Embryonic facial prominence (tissue), 1 donor: ENCODE data around the gene LSM14A.
"Not testable (repeated sequence)": the region's sequence is repeated elsewhere in the genome, so short reads cannot be mapped to it uniquely, and the experiment has no call there.

ENCODE experiments used
- DNase-seq: peaks from one replicate; pipeline ENCODE4 v3.0.0-alpha.2; 2016; ENCODE audit errors: extremely low spot score

The LSM14A gene

GRCh38 chr19:34171877-34172660, at the start of gene LSM14A:
Gene LSM14A (plus strand): TSS chr19:34172504. CDS start chr19:34172643, 139 bp downstream.
- peak; percentile 72 for DNase-seq

- DNase-seq: no peak
Observed at GRCh38 chr19:34124828-34125227, 47.5 kb upstream of the LSM14A start.

GRCh38 chr19:34126966-34127365, 45.3 kb upstream of the LSM14A start:
- no peak for DNase-seq

- no peak for DNase-seq
Observed at GRCh38 chr19:34127684-34128189, 44.6 kb upstream of the LSM14A start.

- DNase-seq: no peak
Observed at GRCh38 chr19:34128558-34129250, 43.6 kb upstream of the LSM14A start.

- DNase-seq: no peak
Observed at GRCh38 chr19:34131100-34131499, 41.2 kb upstream of the LSM14A start.

GRCh38 chr19:34132145-34132544, 40.2 kb upstream of the LSM14A start:
- not testable (repeated sequence) for DNase-seq

- not testable (repeated sequence) for DNase-seq
Observed at GRCh38 chr19:34132706-34133105, 39.6 kb upstream of the LSM14A start.

- DNase-seq: peak; percentile 20
Observed at GRCh38 chr19:34134190-34135053, 37.9 kb upstream of the LSM14A start.

- no peak for DNase-seq
Observed at GRCh38 chr19:34135054-34135800, 37.1 kb upstream of the LSM14A start.

- DNase-seq: no peak
Observed at GRCh38 chr19:34135821-34136611, 36.3 kb upstream of the LSM14A start.

- DNase-seq: no peak
Observed at GRCh38 chr19:34141025-34141424, 31.3 kb upstream of the LSM14A start.

GRCh38 chr19:34142440-34142839, 29.9 kb upstream of the LSM14A start:
- DNase-seq: no peak

- no peak for DNase-seq
Observed at GRCh38 chr19:34145741-34146202, 26.5 kb upstream of the LSM14A start.

GRCh38 chr19:34148658-34149185, 23.6 kb upstream of the LSM14A start:
- no peak for DNase-seq

- DNase-seq: no peak
Observed at GRCh38 chr19:34149873-34150272, 22.4 kb upstream of the LSM14A start.

GRCh38 chr19:34150558-34150957, 21.7 kb upstream of the LSM14A start:
- DNase-seq: no peak

- DNase-seq: no peak
Observed at GRCh38 chr19:34151439-34151838, 20.9 kb upstream of the LSM14A start.

- DNase-seq: no peak
Observed at GRCh38 chr19:34154401-34154800, 17.9 kb upstream of the LSM14A start.

- no peak for DNase-seq
Observed at GRCh38 chr19:34155686-34156085, 16.6 kb upstream of the LSM14A start.
